Activated naive CD4-positive, alpha-beta T cell treated with anti-CD3 and anti-CD28 coated beads, Interleukin-2, amount 50 U/mL, for 72 hours (primary cell): Measurements from ENCODE around the gene AUNIP. TPM values are rescaled to one million over a fixed set of nuclear protein-coding genes. Genes with fewer than 3 reads are reported as not detected.

Experiments
- total RNA-seq, 2 donors: library from RNA; stranded (reverse); gene quantifications; one replicate each; pipeline ENCODE4 v1.2.3, GENCODE V29; 2022

AUNIP gene
- total RNA-seq, 2 donors from 2014 or later, result 8.6 to 10.6 TPM

Other genes with a start within 250 kb of the AUNIP start
- gene MAN1C1, start 242.7 kb downstream of the AUNIP start, total RNA-seq, result 10 to 100 TPM in 1 of 2 donors, 1 to 10 TPM in 1; 8.8 to 15.3 TPM
- 10 to 100 TPM; 13.5 to 34.9 TPM for gene SELENON, start 59.3 kb downstream of the AUNIP start, total RNA-seq
- gene MTFR1L, start 39.5 kb downstream of the AUNIP start, total RNA-seq, result 10 to 100 TPM; 42.6 to 43.9 TPM
- 1 to 10 TPM; 4.7 to 9.8 TPM for gene PAQR7, start 16.3 kb upstream of the AUNIP start, total RNA-seq
- 100 to 1,000 TPM; 495 to 786 TPM for gene STMN1, start 47.0 kb upstream of the AUNIP start, total RNA-seq
- 1 to 10 TPM; 8.7 to 9.5 TPM for gene PAFAH2, start 138.6 kb upstream of the AUNIP start, total RNA-seq
- gene EXTL1, start 162.3 kb upstream of the AUNIP start, total RNA-seq, result not detected
- not detected for gene SLC30A2, start 186.7 kb upstream of the AUNIP start, total RNA-seq
- gene TRIM63, start 208.2 kb upstream of the AUNIP start, total RNA-seq, result under 1 TPM in 1 of 2 donors, not detected in 1; 0.31 TPM